Measurements from ENCODE around the gene ARPP21. TPM values are rescaled to one million over a fixed set of nuclear protein-coding genes. Genes with fewer than 3 reads are reported as not detected.

Gene ARPP21
- polyA plus RNA-seq, 2 donors: 0.01 TPM; not detected in 1

DNA sequence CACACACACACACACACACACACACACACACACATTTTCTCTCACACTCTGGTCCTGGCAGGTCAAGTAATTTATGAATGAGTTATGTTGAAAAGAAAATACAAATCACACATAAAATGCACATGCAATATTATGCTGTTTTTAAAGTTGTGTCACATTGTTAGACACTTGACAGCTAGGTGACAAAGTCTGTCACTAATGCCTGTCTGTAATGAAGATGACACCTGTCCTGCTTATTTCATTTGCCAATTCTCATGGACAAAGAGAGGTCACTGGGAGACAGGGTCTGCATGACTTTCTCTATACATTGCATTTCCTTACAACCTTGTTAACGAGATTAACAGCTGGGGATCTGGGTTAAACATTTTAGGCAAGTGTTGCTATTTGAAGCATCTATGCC, 71.2 kb downstream of the ARPP21 start:
- whole genome bisulfite sequencing, 2 donors: 75 to 78% methylated on average over 1 of the region's 1 CpG
- Histone ChIP-seq H3K9me3 (ENCODE audit: control insufficient read depth in 2 of 2, insufficient read depth in 1 of 2, low read depth in 1 of 2, low read length in 1 of 2) (no peaks in the 10 kb centered on the region), H3K4me3 (ENCODE audit: low read depth in 1 of 2, low read length in 2 of 2) (no peak overlapping the region), H3K27me3 (ENCODE audit: control insufficient read depth in 1 of 2, insufficient read depth in 2 of 2, low read length in 2 of 2) (no peaks in the 10 kb centered on the region), H3K4me1 (ENCODE audit: control insufficient read depth in 2 of 2, insufficient read depth in 2 of 2, low read length in 1 of 2) (no peaks in the 10 kb centered on the region), H3K36me3 (ENCODE audit: control insufficient read depth in 2 of 2, insufficient read depth in 2 of 2, low read length in 1 of 2) (no peaks in the 10 kb centered on the region), H3K27ac (ENCODE audit: low read depth in 2 of 2, low read length in 1 of 2) (no peak overlapping the region)

- no peaks in the 10 kb centered on the region for H3K36me3 ChIP-seq (ENCODE audit: control insufficient read depth in 2 of 2, insufficient read depth in 2 of 2, low read length in 1 of 2)
- no peak overlapping the region for H3K4me3 ChIP-seq (ENCODE audit: low read depth in 1 of 2, low read length in 2 of 2)
- H3K27me3 ChIP-seq (ENCODE audit: control insufficient read depth in 1 of 2, insufficient read depth in 2 of 2, low read length in 2 of 2): no peaks in the 10 kb centered on the region
- no peak overlapping the region for H3K27ac ChIP-seq (ENCODE audit: low read depth in 2 of 2, low read length in 1 of 2)
- WGBS, 2 donors: 88 to 98% methylated on average over 1 of the region's 1 CpG
- H3K4me1 ChIP-seq (ENCODE audit: control insufficient read depth in 2 of 2, insufficient read depth in 2 of 2, low read length in 1 of 2): no peaks in the 10 kb centered on the region
- no peaks in the 10 kb centered on the region for H3K9me3 ChIP-seq (ENCODE audit: control insufficient read depth in 2 of 2, insufficient read depth in 1 of 2, low read depth in 1 of 2, low read length in 1 of 2)
Measured at GRCh38 chr3:35718921-35719320, 79.6 kb downstream of the ARPP21 start.

DNA sequence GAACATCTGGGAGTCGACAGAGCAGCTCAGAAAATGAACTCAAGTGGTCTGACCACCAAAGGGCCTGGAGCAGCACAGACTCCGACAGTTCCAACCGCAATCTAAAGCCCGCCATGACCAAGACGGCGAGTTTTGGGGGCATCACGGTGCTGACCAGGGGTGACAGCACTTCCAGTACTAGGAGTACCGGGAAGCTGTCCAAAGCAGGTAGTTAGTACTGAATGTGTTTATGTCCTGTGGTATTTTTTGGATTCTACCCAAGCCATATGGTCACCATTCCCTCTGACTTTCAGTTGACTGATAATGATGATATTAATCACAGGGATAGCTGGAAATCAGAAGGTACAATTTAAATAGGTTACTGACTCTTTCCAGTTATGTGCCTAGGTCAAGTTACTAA, 82.3 kb downstream of the ARPP21 start:
- H3K27ac ChIP-seq (ENCODE audit: low read depth in 2 of 2, low read length in 1 of 2): no peak overlapping the region
- no peaks in the 10 kb centered on the region for H3K36me3 ChIP-seq (ENCODE audit: control insufficient read depth in 2 of 2, insufficient read depth in 2 of 2, low read length in 1 of 2)
- no peaks in the 10 kb centered on the region for H3K4me1 ChIP-seq (ENCODE audit: control insufficient read depth in 2 of 2, insufficient read depth in 2 of 2, low read length in 1 of 2)
- H3K4me3 ChIP-seq (ENCODE audit: low read depth in 1 of 2, low read length in 2 of 2): no peak overlapping the region
- no peaks in the 10 kb centered on the region for H3K9me3 ChIP-seq (ENCODE audit: control insufficient read depth in 2 of 2, insufficient read depth in 1 of 2, low read depth in 1 of 2, low read length in 1 of 2)
- no peaks in the 10 kb centered on the region for H3K27me3 ChIP-seq (ENCODE audit: control insufficient read depth in 1 of 2, insufficient read depth in 2 of 2, low read length in 2 of 2)
- 84 to 86% methylated on average over 8 of the region's 8 CpGs for WGBS, 2 donors

DNA sequence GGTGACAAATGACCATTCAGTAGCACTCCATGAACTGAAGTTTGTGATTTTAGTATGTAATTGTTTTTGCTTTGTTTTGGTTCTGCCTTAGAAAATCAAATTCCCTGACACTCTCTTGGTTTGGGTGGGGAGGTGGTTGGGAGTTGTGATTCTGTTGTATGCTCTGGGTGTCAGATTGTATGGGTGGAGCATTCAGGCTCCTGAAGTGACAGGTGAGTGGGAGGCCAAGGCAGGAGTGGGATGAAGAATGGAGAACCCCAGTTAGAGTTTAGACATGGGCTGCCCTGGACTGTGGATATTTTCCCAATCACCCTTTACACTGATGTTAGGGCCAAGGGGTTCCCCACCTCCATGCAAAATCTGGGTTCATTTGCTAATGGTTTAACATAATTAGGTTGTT, 83.6 kb downstream of the ARPP21 start:
- no peaks in the 10 kb centered on the region for H3K4me1 ChIP-seq (ENCODE audit: control insufficient read depth in 2 of 2, insufficient read depth in 2 of 2, low read length in 1 of 2)
- H3K4me3 ChIP-seq (ENCODE audit: low read depth in 1 of 2, low read length in 2 of 2): no peak overlapping the region
- no peaks in the 10 kb centered on the region for H3K36me3 ChIP-seq (ENCODE audit: control insufficient read depth in 2 of 2, insufficient read depth in 2 of 2, low read length in 1 of 2)
- H3K27ac ChIP-seq (ENCODE audit: low read depth in 2 of 2, low read length in 1 of 2): no peak overlapping the region
- H3K9me3 ChIP-seq (ENCODE audit: control insufficient read depth in 2 of 2, insufficient read depth in 1 of 2, low read depth in 1 of 2, low read length in 1 of 2): no peaks in the 10 kb centered on the region
- no peaks in the 10 kb centered on the region for H3K27me3 ChIP-seq (ENCODE audit: control insufficient read depth in 1 of 2, insufficient read depth in 2 of 2, low read length in 2 of 2)

GRCh38 chr3:35723480-35724097, 84.3 kb downstream of the ARPP21 start:
- no peaks in the 10 kb centered on the region for H3K9me3 ChIP-seq (ENCODE audit: control insufficient read depth in 2 of 2, insufficient read depth in 1 of 2, low read depth in 1 of 2, low read length in 1 of 2)
- no peak overlapping the region for H3K27ac ChIP-seq (ENCODE audit: low read depth in 2 of 2, low read length in 1 of 2)
- no peaks in the 10 kb centered on the region for H3K36me3 ChIP-seq (ENCODE audit: control insufficient read depth in 2 of 2, insufficient read depth in 2 of 2, low read length in 1 of 2)
- H3K27me3 ChIP-seq (ENCODE audit: control insufficient read depth in 1 of 2, insufficient read depth in 2 of 2, low read length in 2 of 2): no peaks in the 10 kb centered on the region
- no peaks in the 10 kb centered on the region for H3K4me1 ChIP-seq (ENCODE audit: control insufficient read depth in 2 of 2, insufficient read depth in 2 of 2, low read length in 1 of 2)
- no peak overlapping the region for H3K4me3 ChIP-seq (ENCODE audit: low read depth in 1 of 2, low read length in 2 of 2)

- 71 to 74% methylated on average over 4 of the region's 4 CpGs for WGBS, 2 donors
- Histone ChIP-seq H3K4me1 (ENCODE audit: control insufficient read depth in 2 of 2, insufficient read depth in 2 of 2, low read length in 1 of 2) (no peaks in the 10 kb centered on the region), H3K27ac (ENCODE audit: low read depth in 2 of 2, low read length in 1 of 2) (no peak overlapping the region), H3K4me3 (ENCODE audit: low read depth in 1 of 2, low read length in 2 of 2) (no peak overlapping the region), H3K9me3 (ENCODE audit: control insufficient read depth in 2 of 2, insufficient read depth in 1 of 2, low read depth in 1 of 2, low read length in 1 of 2) (no peaks in the 10 kb centered on the region), H3K27me3 (ENCODE audit: control insufficient read depth in 1 of 2, insufficient read depth in 2 of 2, low read length in 2 of 2) (no peaks in the 10 kb centered on the region), H3K36me3 (ENCODE audit: control insufficient read depth in 2 of 2, insufficient read depth in 2 of 2, low read length in 1 of 2) (no peaks in the 10 kb centered on the region)
Measured at GRCh38 chr3:35724106-35724505, 84.8 kb downstream of the ARPP21 start.

- H3K27me3 ChIP-seq (ENCODE audit: control insufficient read depth in 1 of 2, insufficient read depth in 2 of 2, low read length in 2 of 2): no peaks in the 10 kb centered on the region
- WGBS, 2 donors: 66 to 82% methylated on average over 3 of the region's 3 CpGs
Measured at GRCh38 chr3:35727179-35727578, 87.9 kb downstream of the ARPP21 start.

DNA sequence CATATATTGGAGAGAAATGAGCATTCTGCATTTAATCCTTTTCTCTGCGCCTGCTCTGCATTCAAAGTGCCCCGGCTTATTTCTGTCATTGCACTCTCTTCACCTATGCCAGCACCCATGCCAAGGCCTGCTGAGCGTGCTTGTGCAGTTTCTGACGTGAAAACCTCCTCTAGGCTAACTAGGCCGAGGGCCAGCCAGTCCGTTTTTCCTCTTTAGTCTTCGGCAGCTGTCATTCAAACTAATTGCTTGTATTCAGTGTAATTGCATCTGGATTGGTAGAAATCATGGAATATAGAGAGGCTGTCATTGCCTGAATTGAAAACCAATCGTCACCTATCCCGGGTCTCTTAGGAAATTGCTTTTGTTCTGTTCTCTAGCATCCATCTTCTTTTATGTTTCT, 94.0 kb downstream of the ARPP21 start:
- Histone ChIP-seq H3K9me3 (ENCODE audit: control insufficient read depth in 2 of 2, insufficient read depth in 1 of 2, low read depth in 1 of 2, low read length in 1 of 2) (no peaks in the 10 kb centered on the region), H3K4me1 (ENCODE audit: control insufficient read depth in 2 of 2, insufficient read depth in 2 of 2, low read length in 1 of 2) (peaks cover 0 to 2% of the 10 kb centered on the region in 2 donors), H3K4me3 (ENCODE audit: low read depth in 1 of 2, low read length in 2 of 2) (no peak overlapping the region), H3K27me3 (ENCODE audit: control insufficient read depth in 1 of 2, insufficient read depth in 2 of 2, low read length in 2 of 2) (no peaks in the 10 kb centered on the region), H3K36me3 (ENCODE audit: control insufficient read depth in 2 of 2, insufficient read depth in 2 of 2, low read length in 1 of 2) (no peaks in the 10 kb centered on the region), H3K27ac (ENCODE audit: low read depth in 2 of 2, low read length in 1 of 2) (no peak overlapping the region)
- WGBS, 2 donors: 53 to 71% methylated on average over 9 of the region's 9 CpGs

More at GRCh38 chr3:35727179-35727578, 87.9 kb downstream of the ARPP21 start:
- Histone ChIP-seq H3K36me3 (ENCODE audit: control insufficient read depth in 2 of 2, insufficient read depth in 2 of 2, low read length in 1 of 2) (no peaks in the 10 kb centered on the region), H3K4me1 (ENCODE audit: control insufficient read depth in 2 of 2, insufficient read depth in 2 of 2, low read length in 1 of 2) (no peaks in the 10 kb centered on the region), H3K9me3 (ENCODE audit: control insufficient read depth in 2 of 2, insufficient read depth in 1 of 2, low read depth in 1 of 2, low read length in 1 of 2) (no peaks in the 10 kb centered on the region), H3K27ac (ENCODE audit: low read depth in 2 of 2, low read length in 1 of 2) (no peak overlapping the region), H3K4me3 (ENCODE audit: low read depth in 1 of 2, low read length in 2 of 2) (no peak overlapping the region)

DNA sequence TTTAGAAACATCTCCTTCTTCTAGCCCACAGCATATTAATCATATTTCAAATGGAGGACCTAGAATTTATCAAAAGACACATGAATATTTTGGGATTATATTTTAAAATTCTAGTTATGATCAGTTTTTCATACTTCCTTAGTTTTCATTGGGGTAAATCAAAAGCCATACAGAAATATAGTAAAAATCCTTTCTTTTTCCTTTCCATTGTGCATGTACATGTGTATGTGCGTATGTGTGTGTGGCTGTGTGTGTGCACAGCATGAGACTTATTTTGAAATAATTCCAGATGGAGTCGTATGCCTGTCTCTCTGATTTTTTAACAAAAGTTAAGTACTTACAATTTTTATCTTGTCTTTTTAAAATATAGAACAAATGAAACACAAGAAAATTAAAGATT, 94.5 kb downstream of the ARPP21 start:
- no peak overlapping the region for H3K4me3 ChIP-seq (ENCODE audit: low read depth in 1 of 2, low read length in 2 of 2)
- H3K27ac ChIP-seq (ENCODE audit: low read depth in 2 of 2, low read length in 1 of 2): no peak overlapping the region
- H3K9me3 ChIP-seq (ENCODE audit: control insufficient read depth in 2 of 2, insufficient read depth in 1 of 2, low read depth in 1 of 2, low read length in 1 of 2): no peaks in the 10 kb centered on the region
- WGBS, 2 donors: 79 to 84% methylated on average over 2 of the region's 2 CpGs
- H3K36me3 ChIP-seq (ENCODE audit: control insufficient read depth in 2 of 2, insufficient read depth in 2 of 2, low read length in 1 of 2): no peaks in the 10 kb centered on the region
- H3K4me1 ChIP-seq (ENCODE audit: control insufficient read depth in 2 of 2, insufficient read depth in 2 of 2, low read length in 1 of 2): peaks cover 0 to 2% of the 10 kb centered on the region in 2 donors
- no peaks in the 10 kb centered on the region for H3K27me3 ChIP-seq (ENCODE audit: control insufficient read depth in 1 of 2, insufficient read depth in 2 of 2, low read length in 2 of 2)

DNA sequence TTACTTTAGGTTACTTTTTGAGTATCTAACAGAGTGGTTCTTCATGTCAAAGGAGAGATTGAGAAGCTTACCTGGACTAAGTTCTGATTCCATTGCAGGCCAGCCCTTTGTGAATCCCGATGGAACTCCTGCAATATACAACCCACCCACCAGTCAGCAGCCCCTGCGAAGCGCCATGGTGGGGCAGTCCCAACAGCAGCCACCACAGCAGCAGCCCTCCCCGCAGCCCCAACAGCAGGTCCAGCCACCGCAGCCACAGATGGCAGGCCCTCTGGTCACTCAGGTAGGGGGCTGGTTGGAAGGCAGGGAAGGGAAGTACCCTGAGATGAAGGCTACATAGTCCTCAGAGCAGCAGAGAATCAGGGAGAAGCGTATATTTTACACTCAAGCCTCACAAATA, 97.8 kb downstream of the ARPP21 start:
- Histone ChIP-seq H3K27me3 (ENCODE audit: control insufficient read depth in 1 of 2, insufficient read depth in 2 of 2, low read length in 2 of 2) (no peaks in the 10 kb centered on the region), H3K27ac (ENCODE audit: low read depth in 2 of 2, low read length in 1 of 2) (no peak overlapping the region), H3K4me1 (ENCODE audit: control insufficient read depth in 2 of 2, insufficient read depth in 2 of 2, low read length in 1 of 2) (peaks cover 0 to 2% of the 10 kb centered on the region in 2 donors), H3K9me3 (ENCODE audit: control insufficient read depth in 2 of 2, insufficient read depth in 1 of 2, low read depth in 1 of 2, low read length in 1 of 2) (no peaks in the 10 kb centered on the region), H3K36me3 (ENCODE audit: control insufficient read depth in 2 of 2, insufficient read depth in 2 of 2, low read length in 1 of 2) (no peaks in the 10 kb centered on the region), H3K4me3 (ENCODE audit: low read depth in 1 of 2, low read length in 2 of 2) (no peak overlapping the region)
- 93 to 94% methylated on average over 6 of the region's 6 CpGs for WGBS, 2 donors
